Neural progenitor cell (in vitro differentiated cells): Measurements from ENCODE around the gene DNAJC1.

Experiments used
- EZH2 ChIP-seq: fragments of 200-600 bp; sonication (generic); IDR thresholded peaks from 2 replicates; pipeline ENCODE4 v1.6.1; 2017; ENCODE audit warnings: antibody characterized with exemption, mild to moderate bottlenecking, moderate library complexity
- EZH2phosphoT487 ChIP-seq: fragments of 200-600 bp; sonication (generic); IDR thresholded peaks from 2 replicates; pipeline ENCODE4 v1.6.1; 2017; ENCODE audit warnings: antibody characterized with exemption
- TF ChIP-seq, protein P1 (sequence below): fragments of 200-600 bp; sonication (generic); IDR thresholded peaks from 2 replicates; pipeline ENCODE4 v1.5.1; 2017; ENCODE audit warnings: antibody characterized with exemption, mild to moderate bottlenecking

- TF ChIP-seq, protein P1, sequence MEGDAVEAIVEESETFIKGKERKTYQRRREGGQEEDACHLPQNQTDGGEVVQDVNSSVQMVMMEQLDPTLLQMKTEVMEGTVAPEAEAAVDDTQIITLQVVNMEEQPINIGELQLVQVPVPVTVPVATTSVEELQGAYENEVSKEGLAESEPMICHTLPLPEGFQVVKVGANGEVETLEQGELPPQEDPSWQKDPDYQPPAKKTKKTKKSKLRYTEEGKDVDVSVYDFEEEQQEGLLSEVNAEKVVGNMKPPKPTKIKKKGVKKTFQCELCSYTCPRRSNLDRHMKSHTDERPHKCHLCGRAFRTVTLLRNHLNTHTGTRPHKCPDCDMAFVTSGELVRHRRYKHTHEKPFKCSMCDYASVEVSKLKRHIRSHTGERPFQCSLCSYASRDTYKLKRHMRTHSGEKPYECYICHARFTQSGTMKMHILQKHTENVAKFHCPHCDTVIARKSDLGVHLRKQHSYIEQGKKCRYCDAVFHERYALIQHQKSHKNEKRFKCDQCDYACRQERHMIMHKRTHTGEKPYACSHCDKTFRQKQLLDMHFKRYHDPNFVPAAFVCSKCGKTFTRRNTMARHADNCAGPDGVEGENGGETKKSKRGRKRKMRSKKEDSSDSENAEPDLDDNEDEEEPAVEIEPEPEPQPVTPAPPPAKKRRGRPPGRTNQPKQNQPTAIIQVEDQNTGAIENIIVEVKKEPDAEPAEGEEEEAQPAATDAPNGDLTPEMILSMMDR, result peak; percentile 12
- TF ChIP-seq EZH2phosphoT487 (no peak), EZH2 (peak; percentile 33)
Measured at GRCh38 chr10:22003177-22003963, at the start of gene DNAJC1.
